Mucosa of descending colon (tissue), 3 donors: ENCODE measurements around the gene CBFB. TPM values are rescaled to one million over a fixed set of nuclear protein-coding genes. Genes with fewer than 3 reads are reported as not detected.

ENCODE experiments used
- ATAC-seq: fragments of 200-7000 bp; cut with Tn5 transposase; one replicate; pipeline ENCODE4 v1.9.1; 2020; ENCODE audit warnings: mild to moderate bottlenecking, moderate library complexity
- DNase-seq, 3 donors: peaks; one replicate each; pipeline ENCODE4 v3.0.0-alpha.2; 2020
- H3K36me3 ChIP-seq: fragments of 200-600 bp; one replicate; pipeline ENCODE4 v1.8.0; 2021; ENCODE audit warnings: low read depth, mild to moderate bottlenecking
- H3K4me1 ChIP-seq: fragments of 200-600 bp; one replicate; pipeline ENCODE4 v1.8.0; 2021; ENCODE audit warnings: low read depth, mild to moderate bottlenecking
- H3K4me3 ChIP-seq: fragments of 200-600 bp; one replicate; pipeline ENCODE4 v1.8.0; 2021; ENCODE audit warnings: mild to moderate bottlenecking
- H3K9me3 ChIP-seq: fragments of 200-600 bp; one replicate; pipeline ENCODE4 v1.8.0; 2021; ENCODE audit warnings: mild to moderate bottlenecking
- intact Hi-C, 2 donors: fragments of 100-400 bp; cut with DNase I in 1 of 2; cut with micrococcal nuclease in 1 of 2; formaldehyde crosslinking; loops; one replicate each; pipeline versions ENCODE4 v1.11.0 to v1.11.1; 2022; cut with DNase I, micrococcal nuclease
- total RNA-seq, 3 donors: library from RNA; stranded (reverse); fragmentation: NEBNext Ultra II Directional in 2 of 3; extraction: Animal tissue kit (Norgen Biotek cat#: 25700) in 2 of 3; gene quantifications; one replicate each; pipeline versions ENCODE4 v1.2.1 to v1.2.4, GENCODE V29; 2021 to 2023
- TF ChIP-seq, protein P1 (sequence below): fragments of 200-600 bp; IDR thresholded peaks from one replicate; pipeline ENCODE4 v1.8.0; 2022; ENCODE audit warnings: antibody characterized with exemption, mild to moderate bottlenecking
- donor health status: DM: no; HTN: no; CAD: no; lungs with moderate emphysema.
- donor health status: DM: no; HTN: no; CAD: no.
- donor health status: DM: no; HTN: yes; CAD: no.

CBFB gene
- total RNA-seq, 3 donors from 2014 or later = 26.3 to 35.5 (median 26.8) TPM

DNA sequence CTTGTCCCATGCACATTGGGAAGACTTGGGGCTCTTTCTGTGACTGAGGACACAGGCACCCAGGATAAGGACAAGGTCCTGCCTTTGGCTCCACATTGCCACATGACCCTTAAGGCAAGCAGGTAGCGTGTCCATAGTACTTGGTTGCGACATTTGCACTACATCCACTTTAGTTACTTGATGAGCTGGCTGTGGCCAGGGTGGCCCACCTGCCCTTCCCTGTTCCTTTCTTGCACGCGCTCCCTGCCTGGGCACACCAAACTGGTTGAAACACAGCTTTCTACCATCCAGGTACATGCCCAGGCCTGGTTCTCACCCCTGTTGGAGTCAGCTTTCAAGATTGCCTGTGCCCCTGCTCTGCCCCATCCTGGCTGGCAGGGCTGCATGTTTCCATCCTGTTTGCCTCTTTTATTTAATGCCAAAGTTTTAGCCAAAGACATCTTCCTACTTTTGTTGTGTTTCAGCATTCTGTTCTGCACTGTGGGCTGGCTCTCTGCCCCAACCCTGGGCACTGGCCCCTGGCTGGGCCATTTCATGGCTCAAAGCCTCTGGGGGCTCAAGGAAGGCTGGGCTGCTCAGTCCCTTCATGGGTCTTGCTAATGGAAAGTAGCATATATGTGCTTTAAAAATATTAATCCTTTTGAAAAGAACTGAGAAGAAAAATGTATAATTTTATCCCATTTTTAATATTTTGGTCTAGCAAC lies 118.6 kb downstream of the CBFB start:
- no peak for ATAC-seq
- DNase-seq = no peak
- TF ChIP-seq, protein P1, sequence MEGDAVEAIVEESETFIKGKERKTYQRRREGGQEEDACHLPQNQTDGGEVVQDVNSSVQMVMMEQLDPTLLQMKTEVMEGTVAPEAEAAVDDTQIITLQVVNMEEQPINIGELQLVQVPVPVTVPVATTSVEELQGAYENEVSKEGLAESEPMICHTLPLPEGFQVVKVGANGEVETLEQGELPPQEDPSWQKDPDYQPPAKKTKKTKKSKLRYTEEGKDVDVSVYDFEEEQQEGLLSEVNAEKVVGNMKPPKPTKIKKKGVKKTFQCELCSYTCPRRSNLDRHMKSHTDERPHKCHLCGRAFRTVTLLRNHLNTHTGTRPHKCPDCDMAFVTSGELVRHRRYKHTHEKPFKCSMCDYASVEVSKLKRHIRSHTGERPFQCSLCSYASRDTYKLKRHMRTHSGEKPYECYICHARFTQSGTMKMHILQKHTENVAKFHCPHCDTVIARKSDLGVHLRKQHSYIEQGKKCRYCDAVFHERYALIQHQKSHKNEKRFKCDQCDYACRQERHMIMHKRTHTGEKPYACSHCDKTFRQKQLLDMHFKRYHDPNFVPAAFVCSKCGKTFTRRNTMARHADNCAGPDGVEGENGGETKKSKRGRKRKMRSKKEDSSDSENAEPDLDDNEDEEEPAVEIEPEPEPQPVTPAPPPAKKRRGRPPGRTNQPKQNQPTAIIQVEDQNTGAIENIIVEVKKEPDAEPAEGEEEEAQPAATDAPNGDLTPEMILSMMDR = no peak
- H3K9me3 ChIP-seq = no peaks in the 10 kb centered on the region
- intact Hi-C loops = no loop called here
- peaks cover 10% of the 10 kb centered on the region for H3K4me1 ChIP-seq
- peaks cover 13% of the 10 kb centered on the region for H3K36me3 ChIP-seq
- no peak overlapping the region for H3K4me3 ChIP-seq

DNA sequence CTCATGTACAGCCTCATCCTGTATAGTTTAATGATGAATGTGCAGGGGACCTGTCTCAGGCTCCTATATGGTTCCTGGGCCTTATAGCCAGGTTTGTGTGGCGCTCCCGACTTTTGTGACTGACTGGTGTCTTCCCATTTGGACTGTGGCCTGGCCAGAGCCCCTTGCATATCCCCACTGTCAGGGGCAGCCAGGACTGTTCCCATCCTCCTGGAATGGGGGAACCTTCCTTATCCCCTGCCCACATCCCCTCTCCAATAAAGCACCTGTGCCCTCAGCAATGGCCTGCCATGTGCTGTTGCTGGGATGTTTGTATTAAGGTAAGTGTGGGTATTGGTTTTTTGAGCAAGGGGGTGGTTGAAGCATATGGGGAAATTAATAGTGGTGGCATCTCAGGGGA lies 119.3 kb downstream of the CBFB start:
- TF ChIP-seq, protein P1 = no peak
- peaks cover 13% of the 10 kb centered on the region for H3K36me3 ChIP-seq
- H3K4me1 ChIP-seq = peaks cover 10% of the 10 kb centered on the region
- no peak overlapping the region for H3K4me3 ChIP-seq
- no peaks in the 10 kb centered on the region for H3K9me3 ChIP-seq
- DNase-seq (no peak), ATAC-seq (no peak)
- intact Hi-C loops = no loop called here

DNA sequence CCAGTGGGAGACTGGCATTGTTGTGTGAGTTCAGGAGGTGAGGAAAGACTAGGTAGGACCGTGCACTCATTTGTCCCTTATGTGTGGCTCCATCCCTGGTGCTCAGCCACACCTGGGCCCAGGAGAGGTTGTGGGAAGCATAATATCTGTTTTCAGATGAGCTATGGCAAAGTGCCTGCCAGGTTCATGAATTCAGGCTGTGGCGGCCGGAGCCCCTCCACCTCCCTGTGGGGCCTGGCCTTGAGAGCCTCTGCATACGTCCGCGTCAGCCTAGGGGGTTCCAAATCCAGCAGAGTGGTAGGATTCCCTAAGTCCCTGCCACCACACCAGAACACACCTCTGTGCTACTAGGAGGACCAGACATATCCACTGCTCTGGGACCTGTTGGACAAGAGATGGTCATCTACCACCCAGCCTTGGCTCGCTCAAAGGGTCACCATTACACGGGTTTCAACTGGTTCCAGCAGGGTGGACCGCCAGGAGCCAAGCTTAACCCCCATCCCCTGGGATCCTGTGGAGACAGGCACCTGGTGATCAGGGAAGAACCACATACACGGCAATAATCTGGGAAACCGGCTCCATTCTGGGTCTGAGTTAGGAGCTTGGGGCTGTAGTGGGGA lies 119.8 kb downstream of the CBFB start:
- ATAC-seq = no peak
- Histone ChIP-seq H3K9me3 (no peaks in the 10 kb centered on the region), H3K4me3 (no peak overlapping the region), H3K4me1 (peaks cover 10% of the 10 kb centered on the region), H3K36me3 (peaks cover 13% of the 10 kb centered on the region)
- intact Hi-C loops = no loop called here
- TF ChIP-seq, protein P1 = no peak
- no peak for DNase-seq

DNA sequence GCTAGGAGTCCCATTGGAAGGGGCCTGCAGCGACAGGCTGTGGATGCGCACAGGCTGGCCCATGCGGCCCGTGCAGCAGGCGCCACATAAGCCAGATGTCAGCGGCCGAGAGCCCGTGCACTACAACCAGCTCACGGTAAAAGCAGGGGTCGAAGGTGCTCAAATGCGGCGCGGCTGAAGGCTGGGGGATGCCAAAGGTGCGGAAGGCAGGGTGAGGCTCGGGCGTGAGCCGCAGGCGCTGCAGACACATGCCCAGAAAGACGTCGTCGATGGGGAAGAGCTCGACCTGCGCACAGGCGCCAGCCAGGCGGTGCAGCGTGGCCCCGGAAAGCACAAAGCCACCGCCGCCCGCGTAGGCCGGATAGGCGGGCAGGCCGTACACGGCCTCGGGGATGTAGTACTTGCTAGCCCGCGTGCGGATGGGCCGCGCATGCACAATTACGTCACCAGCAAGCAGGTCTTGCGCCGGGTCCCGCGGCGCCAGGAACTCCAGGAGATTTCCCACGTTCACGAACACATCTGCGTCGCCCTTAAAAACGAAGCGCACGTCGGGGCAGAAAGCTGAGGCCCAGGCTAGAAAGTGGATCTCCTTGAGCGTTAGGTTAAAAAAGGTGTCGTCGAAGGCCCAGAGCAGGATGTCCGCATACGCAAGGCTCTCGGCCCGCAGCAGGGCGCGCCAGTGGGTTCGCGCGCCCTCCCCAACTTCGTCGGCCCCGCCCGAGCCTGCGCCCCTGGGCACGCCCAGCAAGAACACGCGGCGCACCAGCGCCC lies 120.5 kb downstream of the CBFB start:
- H3K4me1 ChIP-seq = peaks cover 12% of the 10 kb centered on the region
- no peaks in the 10 kb centered on the region for H3K9me3 ChIP-seq
- intact Hi-C loops = loop anchor here in 1 of 2 donors (10.0 kb wide), 1 partner anchor 195 kb away; no protein-coding TSS in a partner anchor
- no peak for ATAC-seq
- H3K4me3 ChIP-seq = no peak overlapping the region
- TF ChIP-seq, protein P1 = no peak
- DNase-seq = no peak
- H3K36me3 ChIP-seq = peaks cover 13% of the 10 kb centered on the region

DNA sequence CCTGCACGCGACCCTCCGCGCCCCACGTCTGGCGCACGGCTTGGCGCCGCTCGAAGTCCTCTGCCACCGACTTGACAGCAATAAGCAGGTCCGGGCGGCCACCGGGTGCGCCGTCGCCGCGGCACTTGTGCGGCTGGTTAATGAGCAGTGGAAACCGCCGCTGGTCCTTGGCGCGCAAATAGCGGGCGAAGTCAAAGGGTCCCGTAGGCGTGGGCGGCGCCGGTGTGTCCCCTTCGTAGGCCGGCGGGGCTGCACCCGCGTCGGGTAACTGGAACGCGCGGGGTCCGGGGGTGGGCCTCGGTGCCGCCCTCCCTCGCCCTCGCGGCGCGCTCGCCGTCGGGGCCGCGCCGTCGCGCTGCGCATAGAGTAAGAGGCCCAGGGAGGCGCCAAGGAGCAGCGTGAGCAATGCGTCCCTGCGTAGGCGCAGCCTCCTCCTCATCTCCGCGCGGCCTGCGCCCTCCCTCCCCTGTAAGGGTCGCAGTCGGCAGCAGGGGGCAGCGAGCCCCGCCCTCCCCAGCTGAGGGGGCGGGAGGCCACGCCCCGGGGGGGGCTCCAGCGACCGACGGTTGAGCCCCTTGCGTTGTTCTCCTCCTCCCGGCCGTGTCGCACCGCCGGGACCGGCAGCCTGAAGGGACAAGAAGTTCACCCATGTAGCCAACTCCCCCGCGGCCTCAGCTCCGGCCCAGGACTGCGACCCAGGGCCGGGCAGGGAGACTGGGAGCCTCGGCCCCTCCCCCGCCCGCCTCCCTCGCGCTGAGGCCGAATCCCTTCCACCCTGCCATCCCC lies 121.3 kb downstream of the CBFB start:
- Histone ChIP-seq H3K9me3 (no peaks in the 10 kb centered on the region), H3K36me3 (peaks cover 13% of the 10 kb centered on the region), H3K4me1 (peaks cover 15% of the 10 kb centered on the region), H3K4me3 (peak overlapping the region; percentile 24)
- intact Hi-C loops = loop anchor here in 1 of 2 donors (10.0 kb wide), 1 partner anchor 195 kb away; no protein-coding TSS in a partner anchor
- DNase-seq (peak in 2 of 3 donors; percentile 40 to 69), ATAC-seq (peak; percentile 67)
- TF ChIP-seq, protein P1 = no peak
